ENCODE measurements around the gene DNAH14.
"Not testable (repeated sequence)": the region's sequence is repeated elsewhere in the genome, so short reads cannot be mapped to it uniquely, and the experiment has no call there.

DNAH14 gene

GRCh38 chr1:225004396-225004795 lies 74.9 kb downstream of the DNAH14 start:
- H3K9ac ChIP-seq: no peak overlapping the region

GRCh38 chr1:225006352-225006751 lies 76.9 kb downstream of the DNAH14 start:
- H3K27ac ChIP-seq; H2AFZ ChIP-seq (ENCODE audit: low read depth); H3K27me3 ChIP-seq (ENCODE audit: insufficient read depth, low read depth); H3K79me2 ChIP-seq (ENCODE audit: insufficient read depth, low read depth); H4K20me1 ChIP-seq (ENCODE audit: insufficient read depth); H3K4me3 ChIP-seq (IDR thresholded peaks at IDR 0.05; ENCODE audit: insufficient read depth, low read depth, low read length); H3K36me3 ChIP-seq (ENCODE audit: insufficient read depth); H3K4me1 ChIP-seq (ENCODE audit: low read depth, poor library complexity, severe bottlenecking); H3K4me2 ChIP-seq; H3K9ac ChIP-seq: not testable (repeated sequence)

More at GRCh38 chr1:225004396-225004795, 74.9 kb downstream of the DNAH14 start:
- H4K20me1 ChIP-seq (ENCODE audit: insufficient read depth): no peaks in the 10 kb centered on the region
- H3K27me3 ChIP-seq (ENCODE audit: insufficient read depth, low read depth): no peaks in the 10 kb centered on the region
- no peaks in the 10 kb centered on the region for H3K4me1 ChIP-seq (ENCODE audit: low read depth, poor library complexity, severe bottlenecking)
- H3K27ac ChIP-seq: no peak overlapping the region
- no peaks in the 10 kb centered on the region for H3K36me3 ChIP-seq (ENCODE audit: insufficient read depth)
- no peak overlapping the region for H3K4me3 ChIP-seq (IDR thresholded peaks at IDR 0.05; ENCODE audit: insufficient read depth, low read depth, low read length)
- no peak overlapping the region for H2AFZ ChIP-seq (ENCODE audit: low read depth)
- no peak overlapping the region for H3K4me2 ChIP-seq
- H3K79me2 ChIP-seq (ENCODE audit: insufficient read depth, low read depth): no peaks in the 10 kb centered on the region
- TF ChIP-seq, protein P1, sequence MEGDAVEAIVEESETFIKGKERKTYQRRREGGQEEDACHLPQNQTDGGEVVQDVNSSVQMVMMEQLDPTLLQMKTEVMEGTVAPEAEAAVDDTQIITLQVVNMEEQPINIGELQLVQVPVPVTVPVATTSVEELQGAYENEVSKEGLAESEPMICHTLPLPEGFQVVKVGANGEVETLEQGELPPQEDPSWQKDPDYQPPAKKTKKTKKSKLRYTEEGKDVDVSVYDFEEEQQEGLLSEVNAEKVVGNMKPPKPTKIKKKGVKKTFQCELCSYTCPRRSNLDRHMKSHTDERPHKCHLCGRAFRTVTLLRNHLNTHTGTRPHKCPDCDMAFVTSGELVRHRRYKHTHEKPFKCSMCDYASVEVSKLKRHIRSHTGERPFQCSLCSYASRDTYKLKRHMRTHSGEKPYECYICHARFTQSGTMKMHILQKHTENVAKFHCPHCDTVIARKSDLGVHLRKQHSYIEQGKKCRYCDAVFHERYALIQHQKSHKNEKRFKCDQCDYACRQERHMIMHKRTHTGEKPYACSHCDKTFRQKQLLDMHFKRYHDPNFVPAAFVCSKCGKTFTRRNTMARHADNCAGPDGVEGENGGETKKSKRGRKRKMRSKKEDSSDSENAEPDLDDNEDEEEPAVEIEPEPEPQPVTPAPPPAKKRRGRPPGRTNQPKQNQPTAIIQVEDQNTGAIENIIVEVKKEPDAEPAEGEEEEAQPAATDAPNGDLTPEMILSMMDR (conservative IDR thresholded peaks at IDR 0.05; ENCODE audit: low read depth, low read length): peak; percentile 52

GRCh38 chr1:225008050-225008449 lies 78.6 kb downstream of the DNAH14 start:
- H4K20me1 ChIP-seq (ENCODE audit: insufficient read depth); H3K4me3 ChIP-seq (IDR thresholded peaks at IDR 0.05; ENCODE audit: insufficient read depth, low read depth, low read length); H3K4me2 ChIP-seq; H3K36me3 ChIP-seq (ENCODE audit: insufficient read depth); H3K79me2 ChIP-seq (ENCODE audit: insufficient read depth, low read depth); H3K27me3 ChIP-seq (ENCODE audit: insufficient read depth, low read depth); H2AFZ ChIP-seq (ENCODE audit: low read depth); H3K27ac ChIP-seq; H3K4me1 ChIP-seq (ENCODE audit: low read depth, poor library complexity, severe bottlenecking); H3K9ac ChIP-seq: not testable (repeated sequence)

- H2AFZ ChIP-seq (ENCODE audit: low read depth): no peak overlapping the region
- no peak overlapping the region for H3K27ac ChIP-seq
- H3K4me2 ChIP-seq: no peak overlapping the region
- H3K27me3 ChIP-seq (ENCODE audit: insufficient read depth, low read depth): no peaks in the 10 kb centered on the region
- H3K36me3 ChIP-seq (ENCODE audit: insufficient read depth): no peaks in the 10 kb centered on the region
- H4K20me1 ChIP-seq (ENCODE audit: insufficient read depth): no peaks in the 10 kb centered on the region
- no peak overlapping the region for H3K4me3 ChIP-seq (IDR thresholded peaks at IDR 0.05; ENCODE audit: insufficient read depth, low read depth, low read length)
- H3K4me1 ChIP-seq (ENCODE audit: low read depth, poor library complexity, severe bottlenecking): no peaks in the 10 kb centered on the region
- no peaks in the 10 kb centered on the region for H3K79me2 ChIP-seq (ENCODE audit: insufficient read depth, low read depth)
- TF ChIP-seq, protein P1 (conservative IDR thresholded peaks at IDR 0.05; ENCODE audit: low read depth, low read length): no peak
- H3K9ac ChIP-seq: no peak overlapping the region
Observed at GRCh38 chr1:225021037-225021436, 91.6 kb downstream of the DNAH14 start.

- H3K9ac ChIP-seq: no peak overlapping the region
- no peak overlapping the region for H3K27ac ChIP-seq
- TF ChIP-seq, protein P1 (conservative IDR thresholded peaks at IDR 0.05; ENCODE audit: low read depth, low read length): no peak
- no peaks in the 10 kb centered on the region for H3K4me1 ChIP-seq (ENCODE audit: low read depth, poor library complexity, severe bottlenecking)
- H3K79me2 ChIP-seq (ENCODE audit: insufficient read depth, low read depth): no peaks in the 10 kb centered on the region
- H2AFZ ChIP-seq (ENCODE audit: low read depth): no peak overlapping the region
- no peaks in the 10 kb centered on the region for H3K36me3 ChIP-seq (ENCODE audit: insufficient read depth)
- no peaks in the 10 kb centered on the region for H4K20me1 ChIP-seq (ENCODE audit: insufficient read depth)
- H3K27me3 ChIP-seq (ENCODE audit: insufficient read depth, low read depth): no peaks in the 10 kb centered on the region
- no peak overlapping the region for H3K4me2 ChIP-seq
- H3K4me3 ChIP-seq (IDR thresholded peaks at IDR 0.05; ENCODE audit: insufficient read depth, low read depth, low read length): no peak overlapping the region
Observed at GRCh38 chr1:225026701-225027100, 97.2 kb downstream of the DNAH14 start.

GRCh38 chr1:225036441-225036840 lies 107.0 kb downstream of the DNAH14 start:
- not testable (repeated sequence) for H3K36me3 ChIP-seq (ENCODE audit: insufficient read depth); H3K27me3 ChIP-seq (ENCODE audit: insufficient read depth, low read depth); H4K20me1 ChIP-seq (ENCODE audit: insufficient read depth); H3K4me3 ChIP-seq (IDR thresholded peaks at IDR 0.05; ENCODE audit: insufficient read depth, low read depth, low read length); H3K27ac ChIP-seq; H3K4me2 ChIP-seq; H3K9ac ChIP-seq; H2AFZ ChIP-seq (ENCODE audit: low read depth); H3K4me1 ChIP-seq (ENCODE audit: low read depth, poor library complexity, severe bottlenecking); H3K79me2 ChIP-seq (ENCODE audit: insufficient read depth, low read depth)
